Stimulated activated naive CD4-positive, alpha-beta T cell treated with Interleukin-2 at 50 U/mL for 16 hours (primary cell): ENCODE data around the gene TMEM205.

Experiments used
- DNase-seq: peaks from one replicate; lab custom pipeline; 2025; lab: John Stamatoyannopoulos, UW

The TMEM205 gene

GRCh38 chr19:11299946-11300810 lies 45.9 kb downstream of the TMEM205 start:
- no peak for DNase-seq

- DNase-seq: no peak
Observed at GRCh38 chr19:11296264-11296663, 49.8 kb downstream of the TMEM205 start.

GRCh38 chr19:11295665-11296245 lies 50.3 kb downstream of the TMEM205 start, which contains the start of gene TSPAN16:
TSPAN16 (plus strand) TSS chr19:11296160; CDS start chr19:11296298, 138 bp downstream.
- DNase-seq: no peak

- DNase-seq: no peak
Observed at GRCh38 chr19:11295180-11295579, 50.9 kb downstream of the TMEM205 start.

GRCh38 chr19:11293433-11294389 lies 52.4 kb downstream of the TMEM205 start:
- peak; percentile 68 for DNase-seq
